ENCODE results near the gene TTC27. TPM values are rescaled to one million over a fixed set of nuclear protein-coding genes. Genes with fewer than 3 reads are reported as not detected.
A peak's percentile ranks its signal among the peaks of the same experiment; 100 is the strongest.

The TTC27 gene
- 10 to 100 TPM; 22.1 to 28.3 TPM for total RNA-seq
- polyA plus RNA-seq, result 10 to 100 TPM; 19.5 to 29.1 (median 24.8) TPM
- 30.2 to 94.1 (median 35.5) reads per million in 6 experiments for total RNA-seq

DNA sequence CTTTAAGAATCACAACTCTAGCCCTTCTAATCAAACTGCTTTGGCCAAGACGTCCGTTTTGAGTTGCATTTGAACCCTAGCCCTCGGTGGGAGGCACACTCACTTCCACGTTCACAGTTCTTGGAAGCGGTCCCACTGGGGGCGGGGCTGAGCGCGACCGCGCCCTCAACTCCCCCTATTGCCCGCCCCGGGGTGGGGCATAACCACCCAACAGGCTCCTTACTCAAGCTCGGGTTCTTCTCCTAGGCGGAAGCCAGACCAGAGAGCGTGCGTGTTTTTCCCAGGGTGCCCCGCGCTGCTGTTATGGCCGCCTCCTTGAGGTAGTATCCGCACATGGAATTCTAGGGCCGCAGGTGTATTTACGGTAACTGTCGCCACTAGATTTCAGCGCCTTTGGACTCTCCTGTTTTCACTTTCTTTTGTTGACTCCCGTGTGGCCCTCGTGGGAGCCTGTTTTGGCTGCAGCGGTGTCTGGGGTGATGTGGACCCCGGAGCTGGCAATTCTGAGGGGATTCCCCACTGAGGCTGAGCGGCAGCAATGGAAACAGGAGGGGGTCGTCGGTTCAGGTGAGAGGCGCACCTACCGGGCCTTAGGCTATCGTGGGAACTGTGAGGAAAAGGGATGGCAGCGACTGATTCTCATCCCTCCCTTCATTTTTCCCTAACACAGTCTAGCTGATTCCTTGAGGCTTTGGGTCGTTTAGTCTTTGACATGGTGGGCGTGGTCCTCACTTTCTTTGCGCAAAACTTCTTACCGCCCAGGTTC, at the start of gene TTC27:
TTC27 (plus strand) TSS at position 237 of the 766 bp plus-strand sequence; CDS start at position 480, 243 bp downstream.
- Mint-ChIP-seq H3K27ac (peak within 1 kb of the TSS; percentile 82 to 98 (median 95)), H3K4me1 (peaks cover 12 to 37% (median 28%) of the 10 kb centered on the region in 4 donors), H3K4me3 (peak within 1 kb of the TSS; percentile 94 to 98 (median 96)), H3K9me3 (no peaks in the 10 kb centered on the region), H3K27me3 (no peaks in the 10 kb centered on the region), H3K36me3 (peaks cover 0 to 31% (median 6%) of the 10 kb centered on the region in 3 donors)
- ATAC-seq, result peak; percentile 99
- DNase-seq, result peak; percentile 91 to 96 (median 93)
- POLR2A ChIA-PET, result interaction anchor here (1.0 to 1.5 kb wide), 3 partner anchors 8 to 971 kb away, joined by 4 to 5 read pairs (median 4); partner anchors contain the start of gene FAM98A

DNA sequence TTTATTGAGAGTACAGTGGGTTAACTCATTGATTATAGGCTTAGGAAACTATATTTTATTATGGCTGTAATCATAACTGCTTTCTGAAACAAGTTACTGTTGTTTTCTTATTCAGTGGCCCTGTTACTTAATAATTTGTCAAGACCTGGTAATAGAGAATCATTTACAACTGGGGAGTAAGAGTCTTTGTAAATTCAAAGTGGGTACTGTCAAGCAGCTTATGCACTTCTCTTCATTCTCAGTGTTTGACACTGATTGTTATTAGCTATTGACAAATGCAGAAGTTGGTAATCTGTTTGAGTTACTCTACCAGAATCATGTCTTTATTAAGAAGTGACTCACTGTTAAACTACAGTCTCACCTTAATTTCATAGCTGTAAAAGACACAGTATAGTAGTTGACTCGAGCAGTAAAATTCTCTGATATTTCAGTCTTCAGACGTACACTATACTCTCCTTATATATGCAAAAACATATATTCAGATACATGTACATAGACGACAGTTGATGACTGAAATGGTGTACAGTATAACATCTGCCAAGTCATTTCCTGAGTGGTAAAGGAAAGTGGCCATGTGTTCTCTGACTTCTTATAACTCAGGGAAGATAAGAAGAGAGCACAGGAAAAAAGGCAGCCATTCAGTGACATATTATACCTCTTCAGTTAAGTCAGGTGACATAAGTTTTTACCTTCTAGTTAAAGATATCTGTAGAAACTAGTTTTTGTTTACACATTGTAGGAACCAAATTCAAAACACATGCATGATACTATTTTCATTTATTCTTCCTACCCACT, 36.0 kb upstream of the TTC27 start:
- Mint-ChIP-seq H3K4me1 (peaks cover 6 to 31% (median 24%) of the 10 kb centered on the region in 4 donors), H3K9me3 (no peaks in the 10 kb centered on the region), H3K36me3 (peaks cover 0 to 36% (median 4%) of the 10 kb centered on the region in 3 donors), H3K27me3 (no peaks in the 10 kb centered on the region), H3K27ac (peak overlapping the region in 8 of 10 donors; percentile 7 to 89 (median 63)), H3K4me3 (peak overlapping the region in 4 of 10 donors; percentile 7 to 27 (median 17))
- ATAC-seq, result peak; percentile 65 to 93
- peak in 3 of 10 donors; percentile 7 to 30 (median 29) for DNase-seq
- POLR2A ChIA-PET, result interaction anchor here (0.7 kb wide), 1 partner anchor 84 kb away, joined by 3 read pairs; no protein-coding TSS in a partner anchor

DNA sequence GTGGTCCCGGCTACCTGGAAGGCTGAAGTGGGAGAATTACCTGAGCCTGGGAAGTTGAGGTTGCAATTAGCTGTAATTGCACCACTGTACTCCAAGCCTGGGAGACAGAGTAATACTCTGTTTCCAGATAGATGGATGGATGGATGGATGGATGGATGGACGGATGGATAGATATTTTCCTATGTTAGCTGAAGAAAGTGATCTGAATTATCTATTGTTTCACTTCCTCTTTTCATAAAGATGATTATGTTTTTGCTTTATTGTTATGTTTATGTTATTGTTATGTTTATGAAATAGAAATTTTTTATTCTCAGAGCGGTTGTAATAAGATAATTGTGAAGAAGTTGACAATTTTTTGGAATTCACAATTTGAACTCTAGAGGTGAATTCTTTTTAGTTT, 33.3 kb upstream of the TTC27 start:
- Mint-ChIP-seq H3K9me3 (no peaks in the 10 kb centered on the region), H3K36me3 (peaks cover 0 to 57% (median 10%) of the 10 kb centered on the region in 3 donors)

GRCh38 chr2:32611366-32611765, 16.5 kb upstream of the TTC27 start:
- H3K27me3 Mint-ChIP-seq, result no peaks in the 10 kb centered on the region
- H3K36me3 Mint-ChIP-seq, result peaks cover 0 to 87% (median 19%) of the 10 kb centered on the region in 3 donors
- DNase-seq (no peak), ATAC-seq (no peak)
- H3K27ac Mint-ChIP-seq, result peak overlapping the region in 1 of 10 donors; percentile 69
- no peaks in the 10 kb centered on the region for H3K4me1 Mint-ChIP-seq
- H3K9me3 Mint-ChIP-seq, result no peaks in the 10 kb centered on the region
- H3K4me3 Mint-ChIP-seq, result no peak overlapping the region
- POLR2A ChIA-PET, result interaction anchor here (0.6 to 0.9 kb wide), 2 partner anchors 9 to 139 kb away, joined by 3 read pairs; no protein-coding TSS in a partner anchor

More for the DNA sequence above, 33.3 kb upstream of the TTC27 start:
- H3K4me3 Mint-ChIP-seq, result no peak overlapping the region
- peaks cover 3 to 28% (median 24%) of the 10 kb centered on the region in 4 donors for H3K4me1 Mint-ChIP-seq
- no peaks in the 10 kb centered on the region for H3K27me3 Mint-ChIP-seq
- DNase-seq (no peak), ATAC-seq (no peak)
- peak overlapping the region in 2 of 10 donors; percentile 31 to 49 for H3K27ac Mint-ChIP-seq
- POLR2A ChIA-PET, result no interaction called here

DNA sequence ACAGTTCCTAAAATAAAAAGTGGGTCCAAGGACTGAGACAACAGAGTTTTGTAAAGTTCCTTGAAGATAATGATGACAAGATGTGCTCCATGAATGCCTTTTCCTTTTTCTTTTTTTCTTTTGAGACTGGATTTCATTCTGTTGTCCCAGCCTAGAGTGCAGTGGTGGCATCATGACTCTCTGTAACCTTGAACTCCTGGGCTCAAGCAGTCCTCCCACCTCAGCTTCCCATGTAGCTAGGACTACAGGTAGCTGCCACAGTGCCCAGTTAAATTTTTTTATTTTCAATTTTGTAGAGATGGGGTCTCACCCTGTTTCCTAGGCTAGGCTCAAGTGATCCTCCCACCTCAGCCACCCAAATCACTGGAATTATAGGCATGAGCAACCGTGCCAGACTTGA, 16.1 kb upstream of the TTC27 start:
- Mint-ChIP-seq H3K27ac (peak overlapping the region in 3 of 10 donors; percentile 3 to 44 (median 13)), H3K36me3 (peaks cover 0 to 86% (median 19%) of the 10 kb centered on the region in 3 donors), H3K9me3 (no peaks in the 10 kb centered on the region), H3K27me3 (no peaks in the 10 kb centered on the region), H3K4me3 (no peak overlapping the region), H3K4me1 (no peaks in the 10 kb centered on the region)
- DNase-seq (no peak), ATAC-seq (no peak)
- POLR2A ChIA-PET, result interaction anchor here (0.6 kb wide), 1 partner anchor 140 kb away, joined by 3 read pairs; no protein-coding TSS in a partner anchor

- peaks cover 0 to 89% (median 15%) of the 10 kb centered on the region in 3 donors for H3K36me3 Mint-ChIP-seq
- DNase-seq (no peak), ATAC-seq (no peak)
- H3K27ac Mint-ChIP-seq, result peak overlapping the region in 4 of 10 donors; percentile 43 to 68 (median 61)
- no peaks in the 10 kb centered on the region for H3K9me3 Mint-ChIP-seq
- POLR2A ChIA-PET, result no interaction called here
- no peak overlapping the region for H3K4me3 Mint-ChIP-seq
- no peaks in the 10 kb centered on the region for H3K4me1 Mint-ChIP-seq
- no peaks in the 10 kb centered on the region for H3K27me3 Mint-ChIP-seq
These were observed 13.8 kb upstream of the TTC27 start for GRCh38 chr2:32614084-32614483.

- H3K27ac Mint-ChIP-seq, result peak overlapping the region in 3 of 10 donors; percentile 2 to 44 (median 35)
- H3K36me3 Mint-ChIP-seq, result peaks cover 0 to 77% (median 11%) of the 10 kb centered on the region in 3 donors
- no peak overlapping the region for H3K4me3 Mint-ChIP-seq
- H3K9me3 Mint-ChIP-seq, result no peaks in the 10 kb centered on the region
- no peaks in the 10 kb centered on the region for H3K27me3 Mint-ChIP-seq
- DNase-seq (no peak), ATAC-seq (no peak)
- no peaks in the 10 kb centered on the region for H3K4me1 Mint-ChIP-seq
- POLR2A ChIA-PET, result no interaction called here
These were observed 10.2 kb upstream of the TTC27 start for GRCh38 chr2:32617599-32618189.

- H3K27me3 Mint-ChIP-seq, result no peaks in the 10 kb centered on the region
- H3K4me3 Mint-ChIP-seq, result no peak overlapping the region
- H3K9me3 Mint-ChIP-seq, result no peaks in the 10 kb centered on the region
- H3K27ac Mint-ChIP-seq, result peak overlapping the region in 8 of 10 donors; percentile 41 to 78 (median 61)
- peaks cover 7 to 8% (median 8%) of the 10 kb centered on the region in 4 donors for H3K4me1 Mint-ChIP-seq
- peaks cover 0 to 32% (median 6%) of the 10 kb centered on the region in 3 donors for H3K36me3 Mint-ChIP-seq
- POLR2A ChIA-PET, result no interaction called here
- DNase-seq, result no peak
- ATAC-seq, result no peak
These were observed 5.1 kb upstream of the TTC27 start for GRCh38 chr2:32622570-32623310.

- Mint-ChIP-seq H3K36me3 (peaks cover 0 to 28% (median 4%) of the 10 kb centered on the region in 3 donors), H3K27me3 (no peaks in the 10 kb centered on the region), H3K4me3 (peak overlapping the region in 1 of 10 donors; percentile 19), H3K9me3 (no peaks in the 10 kb centered on the region), H3K27ac (peak overlapping the region in 3 of 10 donors; percentile 8 to 51 (median 47)), H3K4me1 (peaks cover 7 to 14% (median 11%) of the 10 kb centered on the region in 4 donors)
- POLR2A ChIA-PET, result no interaction called here
- DNase-seq (no peak), ATAC-seq (no peak)
These were observed 4.5 kb upstream of the TTC27 start for GRCh38 chr2:32623311-32623706.

- Mint-ChIP-seq H3K27me3 (no peaks in the 10 kb centered on the region), H3K4me3 (peak overlapping the region in 1 of 10 donors; percentile 2), H3K9me3 (no peaks in the 10 kb centered on the region), H3K4me1 (peaks cover 11 to 20% (median 20%) of the 10 kb centered on the region in 4 donors), H3K27ac (peak overlapping the region in 2 of 10 donors; percentile 8 to 30), H3K36me3 (peaks cover 0 to 15% (median 0%) of the 10 kb centered on the region in 3 donors)
- ATAC-seq (no peak), DNase-seq (no peak)
- POLR2A ChIA-PET, result no interaction called here
These were observed 3.0 kb upstream of the TTC27 start for GRCh38 chr2:32624812-32625211.

DNA sequence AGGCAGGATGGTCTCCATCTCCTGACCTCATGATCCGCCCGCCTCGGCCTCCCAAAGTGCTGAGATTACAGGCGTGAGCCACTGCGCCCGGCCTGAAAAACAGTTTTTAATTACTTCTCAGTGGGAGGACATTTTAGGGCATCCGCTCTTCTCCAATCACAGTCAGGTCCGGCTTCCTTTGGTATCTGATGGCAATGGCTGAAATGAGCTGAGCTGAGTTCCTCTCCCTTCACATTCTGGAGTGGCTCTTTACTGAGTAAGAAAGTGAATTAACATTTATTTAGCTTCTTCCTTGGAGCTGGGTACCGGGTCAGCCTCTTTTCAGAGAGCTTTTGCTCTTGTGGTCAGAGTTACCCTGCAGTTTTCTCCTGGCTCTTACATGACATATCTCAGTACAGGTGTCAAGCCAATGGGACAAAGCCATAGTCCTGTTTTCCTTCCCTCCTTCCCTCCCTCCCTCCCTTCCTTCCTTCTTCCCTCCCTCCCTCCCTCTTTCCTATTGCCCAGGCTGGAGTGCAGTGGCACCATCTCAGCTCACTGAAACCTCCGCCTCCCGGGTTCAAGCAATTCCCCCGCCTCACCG, 1.1 kb upstream of the TTC27 start:
- Mint-ChIP-seq H3K4me1 (peaks cover 12 to 27% (median 23%) of the 10 kb centered on the region in 4 donors), H3K4me3 (peak overlapping the region in 9 of 10 donors; percentile 94 to 98 (median 96)), H3K27me3 (no peaks in the 10 kb centered on the region), H3K9me3 (no peaks in the 10 kb centered on the region), H3K27ac (peak overlapping the region in 6 of 10 donors; percentile 14 to 98 (median 92)), H3K36me3 (peaks cover 0 to 27% (median 0%) of the 10 kb centered on the region in 3 donors)
- POLR2A ChIA-PET, result interaction anchor here (1.5 kb wide), 1 partner anchor 972 kb away, joined by 5 read pairs; the partner anchor contains the start of gene FAM98A
- DNase-seq (no peak), ATAC-seq (no peak)
